Measurements from ENCODE around the gene FAM222A. TPM values are rescaled to one million over a fixed set of nuclear protein-coding genes. Genes with fewer than 3 reads are reported as not detected.

Gene FAM222A
- total RNA-seq, 1 experiment from 2014 or later = 3.1 TPM

GRCh38 chr12:109720152-109720856 lies 6.7 kb downstream of the FAM222A start:
- no peaks in the 10 kb centered on the region for H3K9me3 ChIP-seq (ENCODE audit: insufficient read depth, low read depth)
- TF ChIP-seq CTCF (conservative IDR thresholded peaks at IDR 0.05) (no peak), EZH2 (IDR thresholded peaks at IDR 0.05; ENCODE audit: low read depth) (no peak)
- no peak overlapping the region for H3K27ac ChIP-seq
- no peak overlapping the region for H2AFZ ChIP-seq
- H3K9me2 ChIP-seq (ENCODE audit: insufficient read depth) = no peaks in the 10 kb centered on the region
- BruUV-seq (replicated peaks) = no TSS peak
- H3K4me2 ChIP-seq = no peak overlapping the region
- intact Hi-C loops (cut with micrococcal nuclease; ENCODE audit: unreplicated experiment) = no loop called here
- no peak for DNase-seq
- no peak overlapping the region for H3K4me3 ChIP-seq
- peaks cover 7% of the 10 kb centered on the region; the same call in 1 of the 2 replicates for H3F3A ChIP-seq (ENCODE audit: insufficient read depth, low read depth)
- H3K79me2 ChIP-seq (ENCODE audit: low read depth) = no peaks in the 10 kb centered on the region
- no peaks in the 10 kb centered on the region for H3K27me3 ChIP-seq (ENCODE audit: insufficient read depth, low read depth)
- no peaks in the 10 kb centered on the region for H3K36me3 ChIP-seq (ENCODE audit: low read depth)
- H3K4me1 ChIP-seq (replicated peaks; ENCODE audit: insufficient read depth) = 0 out of 2 replicates have a peak, but pooled peaks cover 1% of the 10 kb centered on the region
- ChIA-PET CTCF (interaction anchor here (0.6 kb wide), 1 partner anchor 51 kb away, joined by 10 read pairs; no protein-coding TSS in a partner anchor), POLR2A (ENCODE audit: unreplicated experiment) (interaction anchor here (0.6 kb wide), 1 partner anchor 827 kb away, joined by 3 read pairs; no protein-coding TSS in a partner anchor)
- no peaks in the 10 kb centered on the region for H4K20me1 ChIP-seq (ENCODE audit: insufficient read depth)

GRCh38 chr12:109720857-109721189 lies 7.2 kb downstream of the FAM222A start:
- H3K9me3 ChIP-seq (ENCODE audit: insufficient read depth, low read depth) = no peaks in the 10 kb centered on the region
- TF ChIP-seq EZH2 (IDR thresholded peaks at IDR 0.05; ENCODE audit: low read depth) (no peak), CTCF (conservative IDR thresholded peaks at IDR 0.05) (no peak)
- POLR2A ChIA-PET (ENCODE audit: unreplicated experiment) = interaction anchor here (0.6 kb wide), 1 partner anchor 828 kb away, joined by 3 read pairs; no protein-coding TSS in a partner anchor
- H3K4me2 ChIP-seq = no peak overlapping the region
- H3K36me3 ChIP-seq (ENCODE audit: low read depth) = no peaks in the 10 kb centered on the region
- intact Hi-C loops (cut with micrococcal nuclease; ENCODE audit: unreplicated experiment) = no loop called here
- H3K9me2 ChIP-seq (ENCODE audit: insufficient read depth) = no peaks in the 10 kb centered on the region
- no peaks in the 10 kb centered on the region for H3K27me3 ChIP-seq (ENCODE audit: insufficient read depth, low read depth)
- CTCF ChIA-PET = interaction anchor here (0.6 kb wide), 1 partner anchor 52 kb away, joined by 10 read pairs; no protein-coding TSS in a partner anchor
- no peak overlapping the region for H2AFZ ChIP-seq
- H3K4me3 ChIP-seq = no peak overlapping the region
- no peaks in the 10 kb centered on the region for H3K4me1 ChIP-seq (replicated peaks; ENCODE audit: insufficient read depth)
- H3K27ac ChIP-seq = no peak overlapping the region
- peaks cover 7% of the 10 kb centered on the region; the same call in 1 of the 2 replicates for H3F3A ChIP-seq (ENCODE audit: insufficient read depth, low read depth)
- H4K20me1 ChIP-seq (ENCODE audit: insufficient read depth) = no peaks in the 10 kb centered on the region
- no peak for DNase-seq
- no TSS peak for BruUV-seq (replicated peaks)
- H3K79me2 ChIP-seq (ENCODE audit: low read depth) = no peaks in the 10 kb centered on the region

GRCh38 chr12:109721276-109721675 lies 7.7 kb downstream of the FAM222A start:
- H3K27ac ChIP-seq = no peak overlapping the region
- H3K9me3 ChIP-seq (ENCODE audit: insufficient read depth, low read depth) = no peaks in the 10 kb centered on the region
- ChIA-PET POLR2A (ENCODE audit: unreplicated experiment) (no interaction called here), CTCF (no interaction called here)
- no peaks in the 10 kb centered on the region for H3K36me3 ChIP-seq (ENCODE audit: low read depth)
- H3K4me3 ChIP-seq = no peak overlapping the region
- H3K4me2 ChIP-seq = no peak overlapping the region
- H3K79me2 ChIP-seq (ENCODE audit: low read depth) = no peaks in the 10 kb centered on the region
- H3F3A ChIP-seq (ENCODE audit: insufficient read depth, low read depth) = peaks cover 4% of the 10 kb centered on the region; the same call in 1 of the 2 replicates
- intact Hi-C loops (cut with micrococcal nuclease; ENCODE audit: unreplicated experiment) = no loop called here
- BruUV-seq (replicated peaks) = no TSS peak
- H4K20me1 ChIP-seq (ENCODE audit: insufficient read depth) = no peaks in the 10 kb centered on the region
- no peaks in the 10 kb centered on the region for H3K4me1 ChIP-seq (replicated peaks; ENCODE audit: insufficient read depth)
- H2AFZ ChIP-seq = no peak overlapping the region
- TF ChIP-seq EZH2 (IDR thresholded peaks at IDR 0.05; ENCODE audit: low read depth) (no peak), CTCF (conservative IDR thresholded peaks at IDR 0.05) (no peak)
- no peaks in the 10 kb centered on the region for H3K9me2 ChIP-seq (ENCODE audit: insufficient read depth)
- no peaks in the 10 kb centered on the region for H3K27me3 ChIP-seq (ENCODE audit: insufficient read depth, low read depth)
- DNase-seq = no peak

All from PC-9 (cell line).